CD4-positive, alpha-beta T cell treated with Interferon gamma for 1 hour (primary cell): ENCODE measurements around the gene ATG2A.
"Not testable (repeated sequence)": the region's sequence is repeated elsewhere in the genome, so short reads cannot be mapped to it uniquely, and the experiment has no call there.

Experiments used
- DNase-seq: peaks from one replicate; pipeline ENCODE4 v3.0.0-alpha.2; 2020

The ATG2A gene

GRCh38 chr11:64851831-64852351 is 65.1 kb downstream of the ATG2A start:
- DNase-seq: peak; percentile 65

GRCh38 chr11:64850979-64851567 is 65.9 kb downstream of the ATG2A start:
- peak; percentile 80 for DNase-seq

- DNase-seq: no peak
Measured at GRCh38 chr11:64849598-64850356, 67.2 kb downstream of the ATG2A start.

GRCh38 chr11:64848826-64849597 is 68.0 kb downstream of the ATG2A start:
- peak; percentile 64 for DNase-seq

- no peak for DNase-seq
Measured at GRCh38 chr11:64848214-64848825, 68.7 kb downstream of the ATG2A start.

GRCh38 chr11:64846998-64847666 is 69.9 kb downstream of the ATG2A start:
- DNase-seq: peak; percentile 87

GRCh38 chr11:64845776-64846129 is 71.3 kb downstream of the ATG2A start:
- not testable (repeated sequence) for DNase-seq

- DNase-seq: no peak
Measured at GRCh38 chr11:64845129-64845775, 71.8 kb downstream of the ATG2A start.
